Motor neuron (in vitro differentiated cells): ENCODE results near the gene CTIF. TPM values are rescaled to one million over a fixed set of nuclear protein-coding genes. Genes with fewer than 3 reads are reported as not detected.
"Not testable (repeated sequence)": the region's sequence is repeated elsewhere in the genome, so short reads cannot be mapped to it uniquely, and the experiment has no call there.

Experiments
- ATAC-seq, 8 experiments: fragments of 200-7000 bp; cut with Tn5 transposase; replicated peaks in 6 of 8; 2 replicates each; pipeline ENCODE4 v1.8.0; 2021; ENCODE audit warnings: mild to moderate bottlenecking in 8 of 8, moderate library complexity in 8 of 8
- H3K27ac ChIP-seq, 2 donors: fragments of 250-450 bp; sonication (Bioruptor Pico); 2 replicates each; pipeline ENCODE4 v1.9.0; 2021; ENCODE audit warnings: antibody characterized with exemption in 2 of 2, mild to moderate bottlenecking in 2 of 2, moderate library complexity in 1 of 2
- H3K4me1 ChIP-seq, 2 donors: fragments of 250-450 bp; sonication (Bioruptor Pico); replicated peaks in 1 of 2; 2 replicates each; pipeline ENCODE4 v1.6.1; 2021; ENCODE audit warnings: antibody characterized with exemption in 2 of 2, mild to moderate bottlenecking in 2 of 2, moderate library complexity in 1 of 2
- H3K4me3 ChIP-seq, 5 donors: fragments of 250-450 bp; sonication (Bioruptor Pico); 2 replicates each; pipeline ENCODE4 v1.9.0; 2021; ENCODE audit warnings: antibody characterized with exemption in 5 of 5, mild to moderate bottlenecking in 5 of 5, moderate library complexity in 4 of 5
- WGBS, 10 experiments: fragments of 450-650 bp; shearing (Covaris generic); methylation state at CpG; one replicate each; pipeline ENCODE4 v1.0.0; 2022; 5-methylcytosine and 5-hydroxymethylcytosine counted together
- in situ Hi-C, 9 experiments: fragments of 400-800 bp; cut with MboI; loops; one replicate each; pipeline ENCODE4 v1.15.0; 2021; ENCODE audit warnings: low sequenced_read_pairs in 9 of 9, low pct_unique_long_range_greater_than_20kb in 2 of 9; ENCODE audit not compliant: unreplicated experiment in 9 of 9
- total RNA-seq, 8 experiments: library from RNA; unstranded; fragments of 300-600 nt; gene quantifications; 2 replicates each; pipeline versions ENCODE4 v1.2.3 to v1.2.4, GENCODE V29; 2022

CTIF gene
- total RNA-seq, 8 experiments from 2014 or later, result 17.8 to 85.9 (median 59.8) TPM

- Histone ChIP-seq H3K4me1 (peaks cover 16% of the 10 kb centered on the region in 2 donors), H3K27ac (no peak overlapping the region), H3K4me3 (no peak overlapping the region)
- in situ Hi-C loops, result no loop called here
- no peak for ATAC-seq
- WGBS, 10 experiments, result 80 to 100% (median 87%) methylated on average over 1 to 3 of the region's 11 CpGs; no CpG with 5 or more reads in 7 of the 10 experiments
Observed at GRCh38 chr18:48804856-48805610, 266.2 kb downstream of the CTIF start.

- in situ Hi-C loops, result no loop called here
- Histone ChIP-seq H3K4me1 (peaks cover 16% of the 10 kb centered on the region in 2 donors), H3K4me3 (no peak overlapping the region), H3K27ac (no peak overlapping the region)
- ATAC-seq, result no peak
- 40 to 100% (median 89%) methylated on average over 1 to 8 of the region's 10 CpGs; no CpG with 5 or more reads in 2 of the 10 experiments for WGBS, 10 experiments
Observed at GRCh38 chr18:48805826-48806535, 267.1 kb downstream of the CTIF start.

- no peak overlapping the region for H3K27ac ChIP-seq
- H3K4me3 ChIP-seq, result no peak overlapping the region
- WGBS, 10 experiments, result 17 to 100% (median 73%) methylated on average over 2 to 9 of the region's 11 CpGs; no CpG with 5 or more reads in 2 of the 10 experiments
- peak in 3 of 8 experiments; percentile 72 to 87 (median 82) for ATAC-seq
- peaks cover 16% of the 10 kb centered on the region in 2 donors for H3K4me1 ChIP-seq
- in situ Hi-C loops, result no loop called here
Observed at GRCh38 chr18:48806551-48807261, 267.9 kb downstream of the CTIF start.

GRCh38 chr18:48808476-48808875 is 269.6 kb downstream of the CTIF start:
- Histone ChIP-seq H3K27ac (no peak overlapping the region), H3K4me1 (peaks cover 2 to 3% of the 10 kb centered on the region in 2 donors), H3K4me3 (no peak overlapping the region)
- 27 to 100% (median 77%) methylated on average over 1 of the region's 1 CpG; no CpG with 5 or more reads in 3 of the 10 experiments for WGBS, 10 experiments
- ATAC-seq, result no peak
- in situ Hi-C loops, result no loop called here

- no peak for ATAC-seq
- Histone ChIP-seq H3K4me3 (no peak overlapping the region), H3K4me1 (peaks cover 3 to 7% of the 10 kb centered on the region in 2 donors), H3K27ac (no peak overlapping the region)
- 83 to 100% (median 100%) methylated on average over 1 of the region's 1 CpG for WGBS, 10 experiments
- in situ Hi-C loops, result no loop called here
Observed at GRCh38 chr18:48809365-48809764, 270.5 kb downstream of the CTIF start.

GRCh38 chr18:48810805-48811204 is 272.0 kb downstream of the CTIF start:
- Histone ChIP-seq H3K4me1 (peaks cover 3 to 7% of the 10 kb centered on the region in 2 donors), H3K4me3 (no peak overlapping the region), H3K27ac (no peak overlapping the region)
- in situ Hi-C loops, result no loop called here
- ATAC-seq, result no peak

- no peak overlapping the region for H3K27ac ChIP-seq
- no peak for ATAC-seq
- no peak overlapping the region for H3K4me3 ChIP-seq
- 0 to 93% (median 86%) methylated on average over 1 to 3 of the region's 3 CpGs; no CpG with 5 or more reads in 4 of the 10 experiments for WGBS, 10 experiments
- H3K4me1 ChIP-seq, result peaks cover 3 to 7% of the 10 kb centered on the region in 2 donors
- in situ Hi-C loops, result no loop called here
Observed at GRCh38 chr18:48811401-48811800, 272.6 kb downstream of the CTIF start.

GRCh38 chr18:48811977-48812451 is 273.2 kb downstream of the CTIF start:
- 73 to 100% (median 95%) methylated on average over 2 to 12 of the region's 12 CpGs for WGBS, 10 experiments
- in situ Hi-C loops, H3K4me3 ChIP-seq, ATAC-seq, H3K4me1 ChIP-seq, H3K27ac ChIP-seq: not testable (repeated sequence)

- peak in 5 of 8 experiments; percentile 36 to 64 (median 42) for ATAC-seq
- H3K4me3 ChIP-seq, result no peak overlapping the region
- WGBS, 10 experiments, result 63 to 96% (median 90%) methylated on average over 1 to 3 of the region's 3 CpGs; no CpG with 5 or more reads in 1 of the 10 experiments
- peaks cover 2 to 7% of the 10 kb centered on the region in 2 donors for H3K4me1 ChIP-seq
- in situ Hi-C loops, result no loop called here
- H3K27ac ChIP-seq, result peak overlapping the region in 1 of 2 donors; percentile 50
Observed at GRCh38 chr18:48813321-48813720, 274.5 kb downstream of the CTIF start.

- Histone ChIP-seq H3K4me3 (no peak overlapping the region), H3K27ac (peak overlapping the region in 1 of 2 donors; percentile 50), H3K4me1 (peaks cover 0 to 7% of the 10 kb centered on the region in 2 donors)
- peak in 3 of 8 experiments; percentile 52 to 81 (median 67) for ATAC-seq
- WGBS, 10 experiments, result 75 to 100% (median 90%) methylated on average over 1 to 5 of the region's 5 CpGs; no CpG with 5 or more reads in 1 of the 10 experiments
- in situ Hi-C loops, result no loop called here
Observed at GRCh38 chr18:48813833-48814489, 275.1 kb downstream of the CTIF start.

- no peak overlapping the region for H3K27ac ChIP-seq
- ATAC-seq, result no peak
- WGBS, 10 experiments, result 67 to 100% (median 93%) methylated on average over 1 to 5 of the region's 5 CpGs; no CpG with 5 or more reads in 1 of the 10 experiments
- H3K4me1 ChIP-seq, result peaks cover 0 to 7% of the 10 kb centered on the region in 2 donors
- no peak overlapping the region for H3K4me3 ChIP-seq
- in situ Hi-C loops, result no loop called here
Observed at GRCh38 chr18:48814490-48815178, 275.8 kb downstream of the CTIF start.

GRCh38 chr18:48815179-48815515 is 276.3 kb downstream of the CTIF start:
- in situ Hi-C loops, result no loop called here
- Histone ChIP-seq H3K27ac (no peak overlapping the region), H3K4me1 (peaks cover 0 to 7% of the 10 kb centered on the region in 2 donors), H3K4me3 (no peak overlapping the region)
- no peak for ATAC-seq
- 90 to 100% (median 100%) methylated on average over 1 of the region's 1 CpG; no CpG with 5 or more reads in 3 of the 10 experiments for WGBS, 10 experiments
